ENCODE data around the gene SERTAD1. TPM values are rescaled to one million over a fixed set of nuclear protein-coding genes. Genes with fewer than 3 reads are reported as not detected.
"Not testable (repeated sequence)": the region's sequence is repeated elsewhere in the genome, so short reads cannot be mapped to it uniquely, and the experiment has no call there.

SERTAD1 gene
- total RNA-seq, 1 donor from 2014 or later, result 8.9 TPM

DNA sequence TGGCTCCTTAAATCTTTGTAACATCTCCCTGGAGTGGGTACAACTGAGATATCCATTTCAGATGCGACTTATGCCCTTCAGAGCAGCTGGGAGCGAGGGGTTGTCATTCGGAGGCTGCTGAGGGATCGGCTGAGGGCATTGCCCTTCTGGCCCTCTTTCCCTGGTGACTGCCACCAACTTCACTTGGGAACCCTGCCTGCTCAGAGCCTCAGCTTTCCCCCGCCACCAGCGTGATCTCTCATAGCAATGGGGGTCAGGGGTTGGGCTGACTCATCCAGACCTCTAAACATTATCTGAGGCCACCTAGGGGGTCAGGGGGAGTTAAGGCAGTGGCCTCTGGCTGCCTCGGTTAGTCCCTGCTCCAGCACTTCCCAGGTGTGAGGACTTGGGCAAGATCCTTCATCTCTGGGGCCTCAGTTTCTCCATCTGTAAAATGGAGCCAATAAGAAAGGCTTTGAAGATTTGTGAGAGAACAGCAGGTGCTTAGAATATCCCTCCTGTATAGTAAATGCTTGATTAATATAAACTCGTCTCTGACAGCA lies 13.8 kb downstream of the SERTAD1 start:
- no peak for DNase-seq
- peak; percentile 30 for ATAC-seq
- intact Hi-C loops (cut with micrococcal nuclease), result no loop called here

GRCh38 chr19:40411125-40411842 lies 14.5 kb downstream of the SERTAD1 start:
- peak; percentile 79 for DNase-seq
- ATAC-seq, result peak; percentile 95
- intact Hi-C loops (cut with micrococcal nuclease), result no loop called here

- DNase-seq (no peak), ATAC-seq (no peak)
- intact Hi-C loops (cut with micrococcal nuclease), result no loop called here
Measured at GRCh38 chr19:40410030-40410389, 15.8 kb downstream of the SERTAD1 start.

GRCh38 chr19:40408598-40408925 lies 17.2 kb downstream of the SERTAD1 start:
- intact Hi-C loops (cut with micrococcal nuclease); ATAC-seq; DNase-seq: not testable (repeated sequence)

GRCh38 chr19:40407714-40408597 lies 17.8 kb downstream of the SERTAD1 start:
- ATAC-seq (no peak), DNase-seq (no peak)
- intact Hi-C loops (cut with micrococcal nuclease), result no loop called here

- intact Hi-C loops (cut with micrococcal nuclease), result no loop called here
- peak; percentile 93 for DNase-seq
- ATAC-seq, result peak; percentile 94
Measured at GRCh38 chr19:40403262-40403984, 22.4 kb downstream of the SERTAD1 start.

DNA sequence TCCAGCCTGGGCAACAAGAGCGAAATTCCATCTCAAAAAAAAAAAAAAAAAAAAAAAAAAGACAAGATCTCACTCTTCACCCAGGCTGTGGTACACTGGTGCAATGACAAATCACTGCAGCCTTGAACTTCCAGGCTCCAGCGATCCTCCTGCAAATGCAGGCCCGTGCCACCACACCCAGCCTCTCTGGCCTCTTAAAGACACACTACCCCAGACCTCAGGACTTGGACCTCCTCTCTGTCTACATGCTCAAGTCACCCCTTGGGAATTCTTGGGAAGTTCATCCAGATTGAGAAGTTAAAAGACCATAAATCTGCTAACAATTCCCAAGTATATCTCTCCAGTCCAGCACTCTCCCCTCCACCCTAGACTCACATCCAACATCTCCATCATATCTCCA lies 25.2 kb downstream of the SERTAD1 start:
- intact Hi-C loops (cut with micrococcal nuclease), result no loop called here
- no peak for DNase-seq
- no peak for ATAC-seq

GRCh38 chr19:40398417-40399131 lies 27.2 kb downstream of the SERTAD1 start:
- ATAC-seq (peak; percentile 4), DNase-seq (peak; percentile 40)
- intact Hi-C loops (cut with micrococcal nuclease), result no loop called here

DNA sequence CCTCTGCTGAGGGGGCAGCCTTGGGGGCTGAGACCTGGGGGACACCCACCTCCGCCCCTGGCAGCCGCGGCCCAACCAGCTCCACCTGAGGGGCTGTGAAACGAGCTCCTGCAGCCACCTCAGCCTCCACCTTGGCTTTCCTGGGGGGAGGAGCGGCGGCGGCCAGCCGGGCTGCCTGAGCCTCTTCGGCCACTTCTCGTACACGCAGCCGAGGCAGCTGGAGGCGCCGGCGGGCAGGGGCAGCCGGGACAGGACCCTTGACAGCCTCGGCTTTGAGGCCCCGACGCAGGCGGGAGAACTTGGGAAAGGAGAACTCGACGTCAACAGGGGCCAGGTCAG lies 28.3 kb downstream of the SERTAD1 start:
- intact Hi-C loops (cut with micrococcal nuclease), result no loop called here
- DNase-seq (no peak), ATAC-seq (no peak)

DNA sequence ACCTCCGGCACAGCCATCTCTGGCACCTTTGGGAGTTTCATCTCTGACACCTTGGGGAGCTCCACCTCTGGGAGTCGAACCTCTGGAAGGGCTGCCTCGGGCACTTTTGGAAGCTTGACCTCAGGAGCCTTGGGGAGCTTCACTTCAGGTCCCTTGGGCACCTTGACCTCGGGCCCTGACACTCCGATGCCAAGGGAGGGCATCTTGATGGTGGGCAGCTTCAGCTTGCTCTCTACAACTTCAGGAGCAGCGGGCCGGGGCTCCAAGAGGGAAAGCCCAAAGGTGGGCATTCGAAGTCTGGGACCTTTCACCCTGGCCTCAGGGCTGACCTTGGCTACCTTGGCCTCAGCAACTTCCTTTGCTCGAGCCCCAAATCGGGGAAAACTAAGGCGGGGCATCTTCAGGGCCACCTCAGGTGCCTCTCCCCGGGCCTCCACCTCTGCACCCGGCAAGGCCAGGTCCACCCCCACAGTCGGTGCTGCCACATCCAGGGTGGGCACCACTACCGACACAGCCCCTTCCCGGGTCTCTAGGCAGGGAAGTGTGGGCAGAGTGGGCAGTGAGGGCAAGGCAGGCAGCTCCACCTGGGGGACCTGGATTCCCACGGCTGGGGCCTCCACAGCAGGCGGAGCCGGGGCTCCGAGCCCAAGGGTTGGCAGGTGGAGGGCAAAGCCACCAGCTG lies 28.8 kb downstream of the SERTAD1 start:
- ATAC-seq (no peak), DNase-seq (no peak)
- intact Hi-C loops (cut with micrococcal nuclease), result no loop called here

DNA sequence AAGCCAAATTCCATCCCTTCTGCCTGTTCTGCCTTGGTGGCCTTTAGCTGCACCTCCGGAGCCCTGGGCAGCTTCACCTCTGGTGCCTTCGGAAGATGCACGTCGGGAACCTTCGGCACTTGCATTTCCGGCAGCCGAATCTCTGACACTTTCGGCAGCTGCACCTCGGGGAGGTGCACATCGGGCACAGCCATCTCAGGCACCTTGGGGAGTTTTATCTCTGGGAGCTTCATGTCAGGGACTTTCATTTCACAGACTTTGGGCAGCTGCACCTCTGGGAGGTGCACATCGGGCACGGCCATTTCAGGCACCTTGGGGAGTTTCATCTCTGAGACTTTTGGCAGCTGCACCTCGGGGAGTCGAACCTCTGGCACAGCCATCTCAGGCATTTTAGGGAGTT lies 29.8 kb downstream of the SERTAD1 start:
- intact Hi-C loops (cut with micrococcal nuclease), result no loop called here
- no peak for DNase-seq
- ATAC-seq, result no peak

GRCh38 chr19:40394816-40395210 lies 31.0 kb downstream of the SERTAD1 start:
- no peak for DNase-seq
- no peak for ATAC-seq
- intact Hi-C loops (cut with micrococcal nuclease), result no loop called here

GRCh38 chr19:40393894-40394815 lies 31.6 kb downstream of the SERTAD1 start:
- intact Hi-C loops (cut with micrococcal nuclease), result no loop called here
- no peak for DNase-seq
- no peak for ATAC-seq

- intact Hi-C loops (cut with micrococcal nuclease), result no loop called here
- DNase-seq (no peak), ATAC-seq (peak; percentile 47)
Measured at GRCh38 chr19:40392894-40393517, 32.8 kb downstream of the SERTAD1 start.

DNA sequence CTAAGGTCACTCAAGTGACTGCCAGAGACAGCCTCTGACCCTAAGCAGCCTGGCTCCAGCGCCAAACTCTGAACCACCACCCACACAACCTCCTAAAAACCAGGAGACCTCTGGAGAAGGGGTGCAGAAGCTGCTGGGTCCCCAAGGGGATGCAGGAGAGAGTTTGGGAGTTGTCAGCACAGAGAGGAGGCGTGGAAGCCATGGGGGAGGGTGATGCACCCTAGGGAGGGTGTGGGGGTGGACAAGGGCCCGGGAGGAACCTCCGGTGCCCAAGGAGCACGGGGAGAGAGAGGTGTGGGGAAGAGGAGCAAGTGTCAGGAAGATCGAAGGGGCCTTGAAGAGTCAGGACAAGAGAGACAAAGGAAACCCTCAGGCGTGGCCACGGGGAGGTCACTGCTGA lies 33.7 kb downstream of the SERTAD1 start:
- no peak for ATAC-seq
- intact Hi-C loops (cut with micrococcal nuclease), result no loop called here
- no peak for DNase-seq

DNA sequence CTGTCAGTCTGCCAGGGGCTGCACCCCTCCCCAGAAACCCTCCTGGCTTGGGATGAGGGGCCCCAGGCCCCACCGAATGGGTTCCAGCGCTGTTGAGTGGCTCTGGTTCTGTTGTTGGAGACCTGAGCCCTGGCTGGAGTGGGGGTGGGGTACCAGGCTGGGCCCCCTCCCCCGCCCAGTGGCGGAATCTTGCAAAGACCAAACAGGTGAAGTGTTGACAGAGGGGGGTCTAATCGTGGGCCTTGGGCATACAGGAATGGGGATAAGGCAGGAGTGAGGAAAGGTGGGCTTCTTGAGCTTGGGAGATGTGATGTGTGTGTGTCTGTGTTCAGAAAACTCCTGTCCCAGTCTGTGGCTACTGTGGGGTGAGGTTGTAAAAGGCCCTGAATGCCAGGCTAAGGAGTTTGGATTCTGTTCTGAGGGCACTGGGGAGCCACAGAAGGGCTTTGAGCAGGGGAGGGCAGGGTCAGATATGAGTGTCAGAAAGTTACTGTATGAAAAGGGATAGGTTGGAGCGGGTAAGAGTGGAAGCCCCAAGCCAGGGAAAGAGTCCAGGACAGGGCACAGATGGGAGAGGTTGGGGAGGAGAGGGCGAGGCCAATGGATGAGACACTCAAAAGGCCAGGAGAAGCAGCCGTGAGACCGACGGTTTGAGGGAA lies 35.6 kb downstream of the SERTAD1 start, which contains the start of gene HIPK4:
Gene HIPK4 (minus strand): TSS at position 98 of the 659 bp plus-strand sequence. CDS start 279 bp downstream, outside the sequence.
- intact Hi-C loops (cut with micrococcal nuclease), result no loop called here
- DNase-seq (no peak), ATAC-seq (no peak)

Measured in left ventricle myocardium superior (tissue), 1 donor.